Hematopoietic multipotent progenitor cell treated with erythropoietin and hydrocortisone succinate and interleukin-3 and kit ligand, for 4 days (in vitro differentiated cells): ENCODE measurements around the gene PRR36.

Experiments used
- DNase-seq: peaks from one replicate; pipeline ENCODE4 v3.0.0-alpha.2; 2015

The PRR36 gene

GRCh38 chr19:7912697-7913564, 38.7 kb upstream of the PRR36 start:
- DNase-seq: no peak

DNA sequence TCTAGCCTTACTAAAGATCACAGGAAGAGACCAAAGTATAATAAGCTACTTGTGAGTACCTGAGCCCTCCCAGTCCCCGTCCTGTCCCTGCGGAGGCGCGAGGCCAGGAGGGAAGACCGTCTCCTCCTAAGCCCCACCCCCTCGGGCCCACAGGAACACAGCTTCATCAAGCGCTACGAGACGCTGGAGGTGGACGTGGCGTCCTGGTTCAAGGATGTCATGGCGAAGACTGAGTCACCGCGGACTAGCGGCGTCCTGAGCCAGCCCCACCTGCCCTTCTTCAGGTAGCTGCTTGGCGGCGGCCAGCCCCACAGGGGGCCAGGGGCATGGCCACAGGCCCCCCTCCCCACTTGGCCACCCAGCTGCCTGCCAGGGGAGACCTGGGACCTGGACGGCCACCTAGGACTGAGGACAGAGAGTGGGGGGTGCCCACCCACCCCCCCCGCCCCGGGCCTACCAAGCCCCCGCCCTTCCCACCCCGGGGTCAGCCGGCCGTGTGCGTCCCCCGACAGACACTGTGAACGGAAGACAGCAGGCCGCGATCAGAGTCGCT, 38.0 kb upstream of the PRR36 start:
- no peak for DNase-seq

- no peak for DNase-seq
Measured at GRCh38 chr19:7911508-7912143, 37.4 kb upstream of the PRR36 start.

DNA sequence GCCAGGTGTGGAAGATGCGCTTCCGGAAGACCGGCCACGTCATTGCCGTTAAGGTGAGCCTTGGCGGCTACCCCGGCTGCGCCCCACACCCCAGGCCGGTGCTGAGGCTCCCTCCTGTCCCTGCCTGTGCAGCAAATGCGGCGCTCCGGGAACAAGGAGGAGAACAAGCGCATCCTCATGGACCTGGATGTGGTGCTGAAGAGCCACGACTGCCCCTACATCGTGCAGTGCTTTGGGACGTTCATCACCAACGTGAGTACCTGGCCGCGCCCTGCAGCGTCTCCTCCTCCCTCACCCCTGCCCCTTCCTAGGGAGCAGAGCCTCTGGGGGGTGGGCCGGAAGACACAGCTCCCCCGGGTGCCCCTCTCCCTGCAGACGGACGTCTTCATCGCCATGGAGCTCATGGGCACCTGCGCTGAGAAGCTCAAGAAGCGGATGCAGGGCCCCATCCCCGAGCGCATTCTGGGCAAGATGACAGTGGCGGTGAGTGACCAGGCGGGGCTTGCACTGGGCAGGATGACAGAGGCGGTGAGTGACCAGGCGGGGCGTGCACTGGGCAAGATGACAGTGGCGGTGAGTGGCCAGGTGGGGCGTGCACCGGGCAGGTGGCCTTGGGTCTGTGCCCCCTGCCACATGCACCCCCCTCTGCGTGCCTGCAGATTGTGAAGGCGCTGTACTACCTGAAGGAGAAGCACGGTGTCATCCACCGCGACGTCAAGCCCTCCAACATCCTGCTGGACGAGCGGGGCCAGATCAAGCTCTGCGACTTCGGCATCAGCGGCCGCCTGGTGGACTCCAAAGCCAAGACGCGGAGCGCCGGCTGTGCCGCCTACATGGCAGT, 36.4 kb upstream of the PRR36 start:
- DNase-seq: no peak

- DNase-seq: no peak
Measured at GRCh38 chr19:7909471-7910067, 35.4 kb upstream of the PRR36 start.

GRCh38 chr19:7908742-7909461, 34.7 kb upstream of the PRR36 start:
- DNase-seq: no peak

- no peak for DNase-seq
Measured at GRCh38 chr19:7908078-7908699, 34.0 kb upstream of the PRR36 start.

GRCh38 chr19:7907544-7907943, 33.4 kb upstream of the PRR36 start:
- DNase-seq: no peak

DNA sequence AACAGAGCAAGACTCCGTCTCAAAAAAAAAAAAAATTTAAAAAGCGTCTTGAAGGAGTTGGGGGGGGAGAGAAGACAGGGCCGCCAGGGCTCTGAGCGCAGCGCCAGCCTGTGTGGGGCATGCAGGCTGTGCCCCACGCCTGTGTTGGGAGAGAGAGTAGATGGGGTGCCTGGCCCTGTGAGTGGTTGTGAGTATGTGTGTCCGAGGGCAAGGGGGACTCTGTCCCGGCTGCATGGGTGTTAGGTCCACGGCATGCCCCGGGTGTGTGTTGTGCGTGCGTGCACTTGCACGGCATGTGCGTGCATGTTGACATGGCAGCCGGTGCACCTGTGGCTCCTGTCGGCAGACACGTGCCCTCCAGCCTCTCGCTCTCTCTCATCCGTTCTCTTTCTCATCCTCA, 32.9 kb upstream of the PRR36 start:
- DNase-seq: no peak

GRCh38 chr19:7905859-7906258, 31.7 kb upstream of the PRR36 start:
- DNase-seq: no peak

GRCh38 chr19:7905268-7905667, 31.1 kb upstream of the PRR36 start:
- no peak for DNase-seq

DNA sequence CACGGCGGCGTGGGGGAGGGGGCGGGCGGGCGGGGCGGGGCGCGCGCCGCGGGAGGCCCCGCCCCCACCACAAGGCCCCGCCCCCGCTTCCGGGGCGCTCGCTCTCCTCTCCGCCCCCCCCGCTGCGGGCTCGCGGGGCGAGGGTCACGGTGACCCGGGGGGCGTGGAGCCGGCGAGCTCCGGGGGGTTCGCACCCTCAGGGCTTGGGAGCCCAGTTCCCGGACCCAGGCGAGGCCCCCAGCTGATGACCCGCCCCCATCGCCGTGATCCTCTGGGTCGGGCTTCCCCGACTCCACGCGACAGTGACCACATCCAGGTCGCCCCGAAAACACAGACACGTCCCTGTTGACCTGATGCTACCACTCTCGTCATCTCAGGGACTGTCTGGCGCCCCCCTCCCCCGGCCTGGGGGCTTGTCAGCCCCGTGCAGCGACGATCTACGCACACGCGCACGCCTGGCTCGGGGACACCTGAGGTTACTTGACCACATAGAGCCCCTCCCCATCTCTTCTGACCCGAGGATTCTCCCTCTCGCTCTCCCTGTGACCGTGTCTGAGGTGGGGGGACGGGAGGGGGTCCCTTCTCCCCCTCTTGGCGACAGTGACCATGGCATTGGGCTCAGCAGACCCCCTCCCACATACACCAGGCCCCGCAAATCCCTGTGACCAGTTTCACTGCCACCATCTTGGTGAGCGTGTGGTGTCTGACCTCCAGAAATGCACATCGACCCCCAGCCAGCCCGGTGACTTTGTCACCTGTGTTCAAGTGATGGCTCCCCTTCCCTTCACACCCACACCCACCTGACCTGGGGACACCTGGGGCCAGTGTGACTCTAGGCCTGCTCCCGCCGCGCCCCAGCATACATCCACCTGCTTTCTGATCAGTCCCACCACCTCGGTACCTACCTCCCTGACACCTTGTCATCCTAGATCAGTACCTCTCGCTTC, 30.2 kb upstream of the PRR36 start:
- peak; percentile 44 for DNase-seq

GRCh38 chr19:7903244-7904073, 29.3 kb upstream of the PRR36 start, which contains the start of gene MAP2K7:
Gene MAP2K7 (plus strand): TSS chr19:7903877. CDS start chr19:7903945, 68 bp downstream.
- peak; percentile 100 for DNase-seq

DNA sequence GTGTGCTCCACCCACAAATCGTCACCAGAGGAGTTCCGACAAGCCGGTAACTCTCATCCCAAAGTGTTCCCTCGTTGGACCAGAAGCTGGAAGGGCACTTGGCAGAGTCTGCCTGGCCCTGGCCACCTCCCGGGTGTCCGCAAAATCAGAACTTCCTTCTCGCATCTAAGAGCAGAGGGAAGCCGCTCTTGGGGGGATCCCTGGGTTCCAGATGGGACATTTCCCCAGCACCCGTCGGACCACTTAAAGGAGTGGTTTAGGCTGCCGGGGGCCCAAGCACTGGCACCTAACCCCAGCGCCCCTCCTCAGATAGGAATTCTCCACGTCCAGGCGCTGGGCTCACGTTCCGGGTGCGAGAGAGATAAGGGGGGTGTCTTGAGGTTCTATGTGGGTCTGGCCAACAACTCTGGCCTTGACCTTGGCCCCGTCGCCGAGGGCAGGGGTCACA, 28.6 kb upstream of the PRR36 start:
- DNase-seq: no peak

DNA sequence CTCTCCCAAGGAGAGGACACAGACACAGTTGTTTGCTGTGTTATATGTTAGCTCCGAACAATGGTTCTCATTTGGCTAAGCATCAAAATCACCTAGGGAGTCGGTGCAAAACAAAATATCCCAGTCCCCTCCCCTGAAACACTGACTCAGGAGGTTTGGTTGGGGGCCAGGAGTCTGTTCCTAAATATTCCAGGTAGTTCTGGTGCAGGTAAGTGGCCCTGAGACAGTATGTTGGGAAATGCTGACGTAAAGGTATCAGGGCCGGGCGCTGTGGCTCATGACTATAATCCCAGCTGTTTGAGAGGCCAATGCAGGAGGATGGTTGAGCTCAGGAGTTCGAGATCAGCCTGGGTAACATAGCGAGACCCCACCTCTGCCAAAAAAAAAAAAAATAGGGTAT, 27.1 kb upstream of the PRR36 start:
- DNase-seq: no peak

- no peak for DNase-seq
Measured at GRCh38 chr19:7900931-7901330, 26.7 kb upstream of the PRR36 start.

- DNase-seq: no peak
Measured at GRCh38 chr19:7900401-7900870, 26.2 kb upstream of the PRR36 start.

DNA sequence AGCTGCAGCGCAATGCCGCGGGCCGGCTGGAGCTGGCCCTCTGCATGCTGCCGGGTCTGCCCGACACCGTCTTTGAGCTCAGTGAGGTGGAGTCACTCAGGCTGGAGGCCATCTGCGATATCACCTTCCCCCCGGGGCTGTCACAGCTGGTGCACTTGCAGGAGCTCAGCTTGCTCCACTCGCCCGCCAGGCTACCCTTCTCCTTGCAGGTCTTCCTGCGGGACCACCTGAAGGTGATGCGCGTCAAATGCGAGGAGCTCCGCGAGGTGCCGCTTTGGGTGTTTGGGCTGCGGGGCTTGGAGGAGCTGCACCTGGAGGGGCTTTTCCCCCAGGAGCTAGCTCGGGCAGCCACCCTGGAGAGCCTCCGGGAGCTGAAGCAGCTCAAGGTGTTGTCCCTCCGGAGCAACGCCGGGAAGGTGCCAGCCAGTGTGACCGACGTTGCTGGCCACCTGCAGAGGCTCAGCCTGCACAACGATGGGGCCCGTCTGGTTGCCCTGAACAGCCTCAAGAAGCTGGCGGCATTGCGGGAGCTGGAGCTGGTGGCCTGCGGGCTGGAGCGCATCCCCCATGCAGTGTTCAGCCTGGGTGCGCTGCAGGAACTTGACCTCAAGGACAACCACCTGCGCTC, 25.7 kb upstream of the PRR36 start:
- no peak for DNase-seq

GRCh38 chr19:7898967-7899366, 24.8 kb upstream of the PRR36 start:
- no peak for DNase-seq
